ENCODE measurements around the gene WWC1. TPM values are rescaled to one million over a fixed set of nuclear protein-coding genes. Genes with fewer than 3 reads are reported as not detected.
"Not testable (repeated sequence)": the region's sequence is repeated elsewhere in the genome, so short reads cannot be mapped to it uniquely, and the experiment has no call there.

WWC1 gene
- total RNA-seq, 1 experiment from 2014 or later: 29.4 TPM

DNA sequence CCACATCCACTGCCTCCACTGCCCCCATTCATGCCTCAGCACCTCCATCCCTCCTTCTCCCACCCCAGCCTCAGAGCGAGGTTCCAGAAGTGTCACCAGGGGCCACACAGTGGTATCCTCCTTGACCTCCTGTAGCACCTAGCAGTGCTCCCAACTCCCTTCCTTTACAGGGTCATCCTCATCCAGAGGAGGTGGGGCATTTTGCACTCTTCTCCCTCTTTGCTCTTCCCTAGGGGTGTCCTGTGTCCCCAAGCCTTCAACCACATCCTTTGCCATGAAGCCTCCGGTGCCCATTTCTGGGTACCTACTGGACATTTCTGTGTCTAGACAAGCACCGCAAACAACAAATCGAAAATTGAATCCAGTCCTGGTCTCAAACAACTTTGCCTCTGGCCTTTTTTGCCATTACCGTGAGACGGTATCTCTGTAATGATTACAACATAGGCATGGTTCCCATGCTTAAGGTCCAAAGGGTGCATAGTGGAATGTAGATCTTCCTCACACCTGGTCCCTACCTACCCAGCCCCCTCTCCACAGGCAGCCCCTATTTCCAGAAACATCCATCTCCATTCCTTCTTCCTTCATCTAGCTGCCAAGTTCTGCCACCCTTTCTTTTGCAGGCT lies 17.6 kb downstream of the WWC1 start:
- intact Hi-C loops (cut with micrococcal nuclease; ENCODE audit: unreplicated experiment) (no loop called here), in situ Hi-C loops (cut with HindIII; ENCODE audit: low pct_unique_long_range_greater_than_20kb, low sequenced_read_pairs) (no loop called here)
- Histone ChIP-seq H3K27me3 (ENCODE audit: control insufficient read depth, insufficient read depth, low read length) (no peaks in the 10 kb centered on the region), H3K36me3 (ENCODE audit: control insufficient read depth, insufficient read depth, low read length) (no peaks in the 10 kb centered on the region), H3K4me1 (ENCODE audit: control insufficient read depth, insufficient read depth, low read length) (no peaks in the 10 kb centered on the region), H3K27ac (ENCODE audit: low read length) (no peak overlapping the region), H3K4me3 (ENCODE audit: low read depth in 2 of 2, low read length in 2 of 2) (no peak overlapping the region), H3K9me3 (ENCODE audit: control insufficient read depth, insufficient read depth, low read depth, low read length) (no peaks in the 10 kb centered on the region)
- ChIA-PET POLR2A (no interaction called here), CTCF (no interaction called here)
- BruUV-seq (replicated peaks): no TSS peak
- DNase-seq (ENCODE audit: low read depth, low spot score) (no peak), ATAC-seq (no peak)
- TF ChIP-seq, protein P1, sequence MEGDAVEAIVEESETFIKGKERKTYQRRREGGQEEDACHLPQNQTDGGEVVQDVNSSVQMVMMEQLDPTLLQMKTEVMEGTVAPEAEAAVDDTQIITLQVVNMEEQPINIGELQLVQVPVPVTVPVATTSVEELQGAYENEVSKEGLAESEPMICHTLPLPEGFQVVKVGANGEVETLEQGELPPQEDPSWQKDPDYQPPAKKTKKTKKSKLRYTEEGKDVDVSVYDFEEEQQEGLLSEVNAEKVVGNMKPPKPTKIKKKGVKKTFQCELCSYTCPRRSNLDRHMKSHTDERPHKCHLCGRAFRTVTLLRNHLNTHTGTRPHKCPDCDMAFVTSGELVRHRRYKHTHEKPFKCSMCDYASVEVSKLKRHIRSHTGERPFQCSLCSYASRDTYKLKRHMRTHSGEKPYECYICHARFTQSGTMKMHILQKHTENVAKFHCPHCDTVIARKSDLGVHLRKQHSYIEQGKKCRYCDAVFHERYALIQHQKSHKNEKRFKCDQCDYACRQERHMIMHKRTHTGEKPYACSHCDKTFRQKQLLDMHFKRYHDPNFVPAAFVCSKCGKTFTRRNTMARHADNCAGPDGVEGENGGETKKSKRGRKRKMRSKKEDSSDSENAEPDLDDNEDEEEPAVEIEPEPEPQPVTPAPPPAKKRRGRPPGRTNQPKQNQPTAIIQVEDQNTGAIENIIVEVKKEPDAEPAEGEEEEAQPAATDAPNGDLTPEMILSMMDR (IDR thresholded peaks at IDR 0.05): no peak
- TF ChIP-seq POLR2AphosphoS5 (IDR thresholded peaks at IDR 0.05; ENCODE audit: low read depth, low read length) (no peak), TCF7L2 (IDR thresholded peaks at IDR 0.05; ENCODE audit: low read depth, low read length) (no peak), SIN3A (IDR thresholded peaks at IDR 0.05; ENCODE audit: borderline replicate concordance, insufficient read depth, low read depth, low read length) (no peak)
- TF ChIP-seq, protein P2, sequence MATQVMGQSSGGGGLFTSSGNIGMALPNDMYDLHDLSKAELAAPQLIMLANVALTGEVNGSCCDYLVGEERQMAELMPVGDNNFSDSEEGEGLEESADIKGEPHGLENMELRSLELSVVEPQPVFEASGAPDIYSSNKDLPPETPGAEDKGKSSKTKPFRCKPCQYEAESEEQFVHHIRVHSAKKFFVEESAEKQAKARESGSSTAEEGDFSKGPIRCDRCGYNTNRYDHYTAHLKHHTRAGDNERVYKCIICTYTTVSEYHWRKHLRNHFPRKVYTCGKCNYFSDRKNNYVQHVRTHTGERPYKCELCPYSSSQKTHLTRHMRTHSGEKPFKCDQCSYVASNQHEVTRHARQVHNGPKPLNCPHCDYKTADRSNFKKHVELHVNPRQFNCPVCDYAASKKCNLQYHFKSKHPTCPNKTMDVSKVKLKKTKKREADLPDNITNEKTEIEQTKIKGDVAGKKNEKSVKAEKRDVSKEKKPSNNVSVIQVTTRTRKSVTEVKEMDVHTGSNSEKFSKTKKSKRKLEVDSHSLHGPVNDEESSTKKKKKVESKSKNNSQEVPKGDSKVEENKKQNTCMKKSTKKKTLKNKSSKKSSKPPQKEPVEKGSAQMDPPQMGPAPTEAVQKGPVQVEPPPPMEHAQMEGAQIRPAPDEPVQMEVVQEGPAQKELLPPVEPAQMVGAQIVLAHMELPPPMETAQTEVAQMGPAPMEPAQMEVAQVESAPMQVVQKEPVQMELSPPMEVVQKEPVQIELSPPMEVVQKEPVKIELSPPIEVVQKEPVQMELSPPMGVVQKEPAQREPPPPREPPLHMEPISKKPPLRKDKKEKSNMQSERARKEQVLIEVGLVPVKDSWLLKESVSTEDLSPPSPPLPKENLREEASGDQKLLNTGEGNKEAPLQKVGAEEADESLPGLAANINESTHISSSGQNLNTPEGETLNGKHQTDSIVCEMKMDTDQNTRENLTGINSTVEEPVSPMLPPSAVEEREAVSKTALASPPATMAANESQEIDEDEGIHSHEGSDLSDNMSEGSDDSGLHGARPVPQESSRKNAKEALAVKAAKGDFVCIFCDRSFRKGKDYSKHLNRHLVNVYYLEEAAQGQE (IDR thresholded peaks at IDR 0.05; ENCODE audit: insufficient read depth in 1 of 2, low read depth in 2 of 2, low read length in 1 of 2): no peak

DNA sequence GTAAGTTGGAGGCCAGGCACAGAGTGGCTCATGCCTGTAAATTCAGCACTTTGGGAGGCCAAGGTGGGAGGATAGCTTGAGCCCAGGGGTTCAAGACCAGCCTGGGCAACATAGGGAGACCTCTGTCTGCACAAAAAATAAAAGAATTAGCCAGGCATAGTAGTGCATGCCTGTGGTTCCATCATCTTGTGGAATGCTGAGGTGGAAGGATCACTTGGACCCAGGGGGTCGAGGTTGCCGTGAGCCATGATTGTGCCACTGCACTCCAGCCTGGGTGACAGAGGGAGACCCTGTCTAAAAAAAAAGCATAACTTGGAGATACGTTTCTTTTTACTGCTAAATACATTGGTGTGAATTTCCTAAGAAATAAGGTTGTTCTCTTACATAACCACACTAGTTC lies 19.1 kb downstream of the WWC1 start:
- H3K4me1 ChIP-seq (ENCODE audit: control insufficient read depth, insufficient read depth, low read length): peaks cover 12% of the 10 kb centered on the region
- H3K27ac ChIP-seq (ENCODE audit: low read length); H3K9me3 ChIP-seq (ENCODE audit: control insufficient read depth, insufficient read depth, low read depth, low read length); in situ Hi-C loops (cut with HindIII; ENCODE audit: low pct_unique_long_range_greater_than_20kb, low sequenced_read_pairs); H3K27me3 ChIP-seq (ENCODE audit: control insufficient read depth, insufficient read depth, low read length); intact Hi-C loops (cut with micrococcal nuclease; ENCODE audit: unreplicated experiment); CTCF ChIA-PET; POLR2A ChIA-PET; H3K4me3 ChIP-seq (ENCODE audit: low read depth in 2 of 2, low read length in 2 of 2); H3K36me3 ChIP-seq (ENCODE audit: control insufficient read depth, insufficient read depth, low read length); DNase-seq (ENCODE audit: low read depth, low spot score); ATAC-seq; BruUV-seq (replicated peaks): not testable (repeated sequence)

DNA sequence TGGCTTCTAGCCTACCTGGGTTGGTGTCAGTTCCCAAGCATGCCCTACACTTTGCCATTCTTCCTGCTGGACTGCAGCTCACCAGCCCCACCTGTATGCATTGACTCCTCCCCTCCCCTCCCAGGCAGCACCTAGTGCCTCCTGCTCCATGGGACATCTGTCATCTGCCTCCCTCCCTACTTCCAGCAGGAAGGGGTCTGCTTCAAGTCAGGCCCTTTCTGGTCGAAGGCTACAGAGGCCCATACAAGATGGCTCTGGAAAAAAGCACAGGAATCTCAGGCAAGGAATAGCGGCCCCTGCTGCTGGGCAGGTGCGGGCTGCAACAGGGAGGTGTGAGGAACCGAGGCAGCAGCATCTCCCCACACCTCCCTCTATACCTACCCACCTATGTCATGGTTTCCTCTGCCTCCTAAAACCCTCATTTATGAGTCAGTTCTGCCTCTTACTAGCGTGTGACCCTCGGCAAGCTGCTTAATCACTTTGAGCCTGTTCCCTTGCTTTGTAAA lies 19.7 kb downstream of the WWC1 start:
- Histone ChIP-seq H3K27me3 (ENCODE audit: control insufficient read depth, insufficient read depth, low read length) (no peaks in the 10 kb centered on the region), H3K4me3 (ENCODE audit: low read depth in 2 of 2, low read length in 2 of 2) (no peak overlapping the region), H3K36me3 (ENCODE audit: control insufficient read depth, insufficient read depth, low read length) (no peaks in the 10 kb centered on the region), H3K4me1 (ENCODE audit: control insufficient read depth, insufficient read depth, low read length) (peaks cover 17% of the 10 kb centered on the region), H3K9me3 (ENCODE audit: control insufficient read depth, insufficient read depth, low read depth, low read length) (no peaks in the 10 kb centered on the region), H3K27ac (ENCODE audit: low read length) (no peak overlapping the region)
- in situ Hi-C loops (cut with HindIII; ENCODE audit: low pct_unique_long_range_greater_than_20kb, low sequenced_read_pairs): no loop called here
- DNase-seq (ENCODE audit: low read depth, low spot score): no peak
- POLR2A ChIA-PET: interaction anchor here (0.6 to 0.7 kb wide), 2 partner anchors 17 to 927 kb away, joined by 3 to 5 read pairs; no protein-coding TSS in a partner anchor
- TF ChIP-seq, protein P1 (IDR thresholded peaks at IDR 0.05): no peak; the same call in 1 of the 2 replicates
- TF ChIP-seq, protein P2 (IDR thresholded peaks at IDR 0.05; ENCODE audit: insufficient read depth in 1 of 2, low read depth in 2 of 2, low read length in 1 of 2): no peak
- TF ChIP-seq SIN3A (IDR thresholded peaks at IDR 0.05; ENCODE audit: borderline replicate concordance, insufficient read depth, low read depth, low read length) (no peak), TCF7L2 (IDR thresholded peaks at IDR 0.05; ENCODE audit: low read depth, low read length) (no peak), POLR2AphosphoS5 (IDR thresholded peaks at IDR 0.05; ENCODE audit: low read depth, low read length) (no peak)
- BruUV-seq (replicated peaks): no TSS peak
- no peak for ATAC-seq
- intact Hi-C loops (cut with micrococcal nuclease; ENCODE audit: unreplicated experiment): no loop called here
- CTCF ChIA-PET: interaction anchor here (0.5 kb wide), 1 partner anchor 19 kb away, joined by 3 read pairs; no protein-coding TSS in a partner anchor

All from Panc1 (cell line).